NAMALWA (cell line): ENCODE measurements around the gene KCTD10.

Experiments used
- DNase-seq: peaks from one replicate; pipeline ENCODE4 v3.0.0-alpha.2; 2015; ENCODE audit warnings: low spot score

The KCTD10 gene

GRCh38 chr12:109494348-109494881 lies 17.3 kb upstream of the KCTD10 start:
- DNase-seq = no peak

- DNase-seq = no peak
Measured at GRCh38 chr12:109493938-109494337, 16.8 kb upstream of the KCTD10 start.

DNA sequence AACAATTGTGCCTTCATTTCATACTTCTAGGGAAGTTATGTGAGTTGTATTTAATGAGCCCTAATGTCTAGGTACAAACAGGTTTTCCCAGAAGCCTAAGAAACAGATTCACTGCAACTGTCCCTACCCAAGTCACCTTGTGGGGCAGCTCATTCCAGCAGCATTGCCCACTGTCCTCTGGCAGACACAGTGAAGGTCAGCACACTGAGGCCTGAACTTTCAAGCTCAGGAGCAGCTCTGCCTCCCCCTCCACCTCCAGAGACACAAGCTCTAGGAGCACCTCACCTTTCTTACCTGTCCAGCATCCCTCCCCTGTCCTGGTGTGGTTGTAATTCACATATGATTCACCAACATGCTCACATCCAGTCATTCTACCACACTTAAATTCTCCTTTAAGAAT lies 16.0 kb upstream of the KCTD10 start:
- no peak for DNase-seq

- DNase-seq = no peak
Measured at GRCh38 chr12:109492371-109492770, 15.3 kb upstream of the KCTD10 start.

- no peak for DNase-seq
Measured at GRCh38 chr12:109491671-109492070, 14.6 kb upstream of the KCTD10 start.

GRCh38 chr12:109489955-109490565 lies 13.0 kb upstream of the KCTD10 start:
- no peak for DNase-seq

DNA sequence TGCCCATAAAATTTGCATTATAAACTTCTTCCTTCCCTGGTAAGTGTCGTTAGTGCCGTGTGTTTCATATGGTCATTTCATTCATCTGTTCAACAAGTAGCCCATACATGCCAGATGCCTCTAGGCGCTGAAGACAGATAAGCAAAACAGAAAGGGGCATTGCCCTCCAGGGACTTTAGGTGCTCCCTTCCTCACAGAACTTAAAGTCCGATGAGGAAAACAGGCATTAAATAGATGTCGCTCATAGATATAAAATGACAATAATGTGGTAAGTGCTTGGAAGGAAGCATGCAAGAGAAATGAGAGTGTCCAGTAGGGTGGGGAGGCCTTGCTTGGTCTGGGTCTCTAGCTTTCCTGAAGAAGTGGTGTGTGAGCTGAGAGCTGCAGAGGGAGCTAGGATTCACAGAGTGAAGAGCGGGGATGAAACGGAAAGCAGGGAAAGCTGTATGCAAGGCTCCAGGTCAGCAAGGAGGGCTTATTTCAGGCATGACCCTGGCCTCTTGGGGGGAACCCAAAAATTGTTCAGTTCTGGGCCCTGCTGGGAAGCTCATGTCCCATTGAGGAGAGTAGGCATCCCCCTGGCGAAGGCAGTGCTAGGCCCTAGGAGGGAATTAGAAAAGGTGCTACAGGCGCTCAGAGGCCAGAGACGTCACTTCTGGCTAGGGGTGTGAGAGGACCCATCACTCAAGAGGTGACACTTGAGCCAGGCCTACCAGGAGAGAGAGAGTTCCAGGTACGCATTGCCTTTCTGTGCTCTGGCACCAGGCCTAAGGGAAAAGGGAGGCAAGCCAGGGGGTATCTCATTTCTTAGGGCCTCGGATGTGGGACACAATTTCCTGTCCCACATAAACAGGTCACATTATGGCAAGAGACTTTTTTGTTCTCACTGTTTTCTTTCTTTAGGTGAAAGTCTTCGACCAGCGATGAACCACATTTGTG lies 12.2 kb upstream of the KCTD10 start:
- no peak for DNase-seq

DNA sequence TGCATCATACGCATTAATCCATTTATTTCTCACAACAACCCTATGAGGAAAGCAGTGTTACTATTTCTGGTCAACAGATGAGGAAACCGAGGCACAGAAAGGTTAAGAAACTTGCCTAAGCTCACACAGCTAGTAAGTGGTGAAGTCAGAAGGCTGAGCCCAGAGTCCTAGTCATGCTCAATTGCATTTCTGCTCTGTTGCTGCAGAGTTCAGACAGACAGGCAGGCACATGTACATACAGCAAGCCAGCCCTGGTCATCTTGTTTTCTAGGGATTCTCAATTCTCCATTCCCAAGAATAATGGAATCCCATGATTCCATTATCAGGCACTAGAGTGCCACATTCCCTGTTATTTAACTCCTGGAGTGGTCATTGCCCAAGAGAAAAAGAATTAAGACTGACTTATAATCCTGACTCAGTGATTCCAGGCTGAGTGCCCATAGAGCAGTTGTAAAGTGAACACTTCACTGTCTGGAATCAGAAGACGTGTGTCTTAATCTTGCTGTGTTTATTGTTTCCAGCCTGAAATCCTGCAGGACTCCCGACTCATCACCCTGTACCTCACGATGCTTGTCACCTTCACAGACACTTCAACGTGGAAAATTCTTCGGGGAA lies 11.1 kb upstream of the KCTD10 start:
- no peak for DNase-seq

- no peak for DNase-seq
Measured at GRCh38 chr12:109487181-109488050, 10.3 kb upstream of the KCTD10 start.

GRCh38 chr12:109485201-109485600 lies 8.1 kb upstream of the KCTD10 start:
- DNase-seq = no peak

GRCh38 chr12:109483346-109483745 lies 6.2 kb upstream of the KCTD10 start:
- no peak for DNase-seq

DNA sequence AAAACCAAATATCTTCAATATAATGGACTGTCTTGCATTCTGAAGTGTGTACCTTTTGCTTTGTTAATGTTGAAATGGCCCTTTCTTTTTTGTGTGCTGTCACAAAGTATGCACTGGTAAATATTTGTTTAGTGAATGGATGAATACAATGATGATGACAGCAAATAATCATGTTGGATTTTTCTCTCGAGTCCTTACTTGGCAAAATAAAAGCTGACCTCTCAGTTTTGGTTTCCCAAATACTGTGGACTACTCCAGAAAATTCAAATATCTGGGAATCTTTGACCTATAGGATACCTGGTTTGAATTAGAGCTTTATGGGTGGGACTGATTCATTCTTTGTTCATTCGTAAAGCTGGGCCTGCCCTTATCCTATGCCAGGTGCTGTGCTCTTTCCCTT lies 5.8 kb upstream of the KCTD10 start:
- no peak for DNase-seq

DNA sequence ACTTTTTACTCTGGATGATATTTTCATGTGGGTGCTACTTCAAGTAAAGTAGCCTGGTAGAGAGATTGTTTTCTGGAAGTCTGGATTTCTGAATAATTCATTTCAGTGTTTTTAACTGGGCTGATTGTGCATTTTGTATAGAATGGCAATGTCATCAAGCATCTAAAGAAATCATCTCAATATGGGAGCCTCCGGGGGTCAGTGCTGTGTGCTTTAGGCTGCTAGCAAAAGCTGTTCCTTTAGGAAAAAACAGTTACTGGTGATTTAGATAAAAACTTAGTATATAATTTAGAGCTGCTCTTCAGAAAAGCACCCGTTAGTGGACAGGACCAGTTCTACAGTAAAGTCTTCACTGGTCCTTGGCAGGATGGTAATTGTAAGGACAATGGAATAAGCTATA lies 5.4 kb upstream of the KCTD10 start:
- DNase-seq = no peak

GRCh38 chr12:109481863-109482262 lies 4.8 kb upstream of the KCTD10 start:
- no peak for DNase-seq

DNA sequence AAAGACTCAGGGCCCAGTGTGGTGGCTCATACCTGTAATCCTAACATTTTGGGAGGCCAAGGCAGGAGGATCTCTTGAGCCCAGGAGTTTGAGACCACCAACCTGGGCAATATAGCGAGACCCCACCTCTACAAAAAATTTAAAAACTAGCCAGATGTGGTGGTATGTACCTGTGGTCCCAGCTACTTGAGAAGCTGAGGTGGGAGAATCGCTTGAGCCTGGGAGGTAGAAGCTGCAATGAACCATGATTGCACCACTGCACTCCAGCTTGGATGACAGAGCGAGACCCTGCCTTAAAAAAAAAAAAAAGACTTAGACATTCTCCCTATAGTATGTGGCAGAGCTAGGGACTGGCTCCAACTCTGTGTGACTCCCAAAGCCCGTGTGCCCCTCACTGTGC lies 3.3 kb upstream of the KCTD10 start:
- DNase-seq = no peak

- no peak for DNase-seq
Measured at GRCh38 chr12:109479761-109480160, 2.7 kb upstream of the KCTD10 start.

GRCh38 chr12:109477963-109478315 lies 839 bp upstream of the KCTD10 start:
- DNase-seq = no peak

GRCh38 chr12:109476807-109477184 lies 304 bp downstream of the KCTD10 start:
- DNase-seq = no peak

- DNase-seq = peak; percentile 5
Measured at GRCh38 chr12:109475993-109476806, 900 bp downstream of the KCTD10 start.

DNA sequence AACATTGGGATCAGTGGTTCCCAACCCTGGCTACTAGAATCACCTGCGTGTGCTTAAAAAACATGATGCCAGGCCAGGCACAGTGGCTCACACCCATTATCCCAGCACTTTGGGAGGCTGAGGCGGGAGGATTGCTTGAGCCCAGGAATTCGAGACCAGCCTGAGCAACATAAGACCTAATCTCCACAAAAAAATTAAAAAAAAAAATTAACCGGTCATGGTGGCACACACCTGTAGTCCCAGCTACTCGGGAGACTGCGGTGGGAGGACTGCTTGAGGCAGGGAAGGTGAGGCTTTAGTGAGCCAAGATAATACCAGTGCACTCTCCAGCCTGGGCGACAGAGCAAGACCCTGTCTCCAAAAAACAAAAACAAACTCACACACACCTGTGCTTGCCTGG lies 2.0 kb downstream of the KCTD10 start:
- DNase-seq = no peak
